ENCODE data around the gene FARS2. TPM values are rescaled to one million over a fixed set of nuclear protein-coding genes. Genes with fewer than 3 reads are reported as not detected.

The FARS2 gene
- total and polyA plus RNA-seq, 4 donors: 9.2 to 31.4 (median 19.4) TPM

DNA sequence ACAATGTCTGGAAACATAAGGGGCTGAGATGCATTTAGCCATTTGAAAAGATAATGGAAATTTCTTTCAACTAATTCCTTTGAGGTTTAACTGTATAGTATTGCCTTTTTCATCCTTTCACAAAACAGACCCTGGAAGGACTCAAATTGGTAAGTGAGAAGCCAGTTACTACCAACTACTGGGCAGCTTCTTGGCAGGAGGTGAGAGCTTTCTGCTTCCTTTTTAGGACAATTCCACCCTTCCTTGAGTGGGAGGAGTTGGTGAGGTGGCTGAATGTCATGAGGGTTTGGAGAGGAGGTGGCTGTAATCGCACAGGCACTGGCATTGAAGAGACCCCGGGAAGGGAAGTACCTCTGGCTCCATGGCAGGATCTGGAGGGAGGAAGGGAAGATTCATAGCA lies 404.4 kb downstream of the FARS2 start:
- no peak overlapping the region for H3K27ac ChIP-seq (ENCODE audit: low read depth in 1 of 2, low read length in 1 of 2)
- 89 to 90% methylated on average over 2 of the region's 2 CpGs for WGBS, 2 donors
- no peaks in the 10 kb centered on the region for H3K9me3 ChIP-seq (ENCODE audit: control insufficient read depth in 4 of 4, insufficient read depth in 3 of 4, low read length in 3 of 4)
- H3K4me1 ChIP-seq (ENCODE audit: control insufficient read depth in 5 of 5, insufficient read depth in 5 of 5, low read length in 5 of 5): peaks cover 0 to 2% (median 0%) of the 10 kb centered on the region in 5 donors
- H3K9ac ChIP-seq (ENCODE audit: insufficient read depth in 1 of 2, low read length in 2 of 2): no peak overlapping the region
- H3K36me3 ChIP-seq (ENCODE audit: control insufficient read depth in 4 of 4, insufficient read depth in 4 of 4, low read length in 4 of 4): no peaks in the 10 kb centered on the region
- H3K27me3 ChIP-seq (ENCODE audit: control insufficient read depth in 3 of 3, insufficient read depth in 3 of 3, low read length in 2 of 3): no peaks in the 10 kb centered on the region
- TF ChIP-seq, protein P1, sequence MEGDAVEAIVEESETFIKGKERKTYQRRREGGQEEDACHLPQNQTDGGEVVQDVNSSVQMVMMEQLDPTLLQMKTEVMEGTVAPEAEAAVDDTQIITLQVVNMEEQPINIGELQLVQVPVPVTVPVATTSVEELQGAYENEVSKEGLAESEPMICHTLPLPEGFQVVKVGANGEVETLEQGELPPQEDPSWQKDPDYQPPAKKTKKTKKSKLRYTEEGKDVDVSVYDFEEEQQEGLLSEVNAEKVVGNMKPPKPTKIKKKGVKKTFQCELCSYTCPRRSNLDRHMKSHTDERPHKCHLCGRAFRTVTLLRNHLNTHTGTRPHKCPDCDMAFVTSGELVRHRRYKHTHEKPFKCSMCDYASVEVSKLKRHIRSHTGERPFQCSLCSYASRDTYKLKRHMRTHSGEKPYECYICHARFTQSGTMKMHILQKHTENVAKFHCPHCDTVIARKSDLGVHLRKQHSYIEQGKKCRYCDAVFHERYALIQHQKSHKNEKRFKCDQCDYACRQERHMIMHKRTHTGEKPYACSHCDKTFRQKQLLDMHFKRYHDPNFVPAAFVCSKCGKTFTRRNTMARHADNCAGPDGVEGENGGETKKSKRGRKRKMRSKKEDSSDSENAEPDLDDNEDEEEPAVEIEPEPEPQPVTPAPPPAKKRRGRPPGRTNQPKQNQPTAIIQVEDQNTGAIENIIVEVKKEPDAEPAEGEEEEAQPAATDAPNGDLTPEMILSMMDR (IDR thresholded peaks at IDR 0.05; ENCODE audit: control extremely low read depth, extremely low read depth): no peak
- DNase-seq: no peak
- no peak overlapping the region for H3K4me3 ChIP-seq
- ATAC-seq (ENCODE audit: insufficient read depth, low FRiP score): no peak

DNA sequence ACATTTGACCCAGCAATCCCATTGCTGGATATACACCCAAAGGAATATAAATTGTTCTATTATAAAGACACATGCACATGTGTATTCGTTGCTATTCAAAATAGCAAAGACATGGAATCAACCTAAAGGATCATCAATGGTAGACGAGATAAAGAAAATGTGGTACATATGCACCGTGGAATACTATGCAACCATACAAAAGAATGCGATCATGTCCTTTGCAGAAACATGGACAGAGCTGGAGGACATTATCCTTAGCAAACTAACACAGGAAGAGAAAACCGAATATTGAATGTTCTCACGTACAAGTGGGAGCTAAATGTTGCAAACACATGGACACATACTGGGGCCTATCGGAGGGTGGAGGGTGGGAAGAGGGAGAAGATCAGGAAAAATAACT lies 405.4 kb downstream of the FARS2 start:
- H3K4me1 ChIP-seq (ENCODE audit: control insufficient read depth in 5 of 5, insufficient read depth in 5 of 5, low read length in 5 of 5): peaks cover 0 to 6% (median 4%) of the 10 kb centered on the region in 5 donors
- no peak for ATAC-seq (ENCODE audit: insufficient read depth, low FRiP score)
- no peak overlapping the region for H3K27ac ChIP-seq (ENCODE audit: low read depth in 1 of 2, low read length in 1 of 2)
- H3K9me3 ChIP-seq (ENCODE audit: control insufficient read depth in 4 of 4, insufficient read depth in 3 of 4, low read length in 3 of 4): no peaks in the 10 kb centered on the region
- DNase-seq: no peak
- H3K9ac ChIP-seq (ENCODE audit: insufficient read depth in 1 of 2, low read length in 2 of 2): no peak overlapping the region
- H3K4me3 ChIP-seq: no peak overlapping the region
- H3K27me3 ChIP-seq (ENCODE audit: control insufficient read depth in 3 of 3, insufficient read depth in 3 of 3, low read length in 2 of 3): no peaks in the 10 kb centered on the region
- TF ChIP-seq, protein P1 (IDR thresholded peaks at IDR 0.05; ENCODE audit: control extremely low read depth, extremely low read depth): no peak
- H3K36me3 ChIP-seq (ENCODE audit: control insufficient read depth in 4 of 4, insufficient read depth in 4 of 4, low read length in 4 of 4): no peaks in the 10 kb centered on the region
- WGBS, 2 donors: 83 to 98% methylated on average over 7 of the region's 7 CpGs

DNA sequence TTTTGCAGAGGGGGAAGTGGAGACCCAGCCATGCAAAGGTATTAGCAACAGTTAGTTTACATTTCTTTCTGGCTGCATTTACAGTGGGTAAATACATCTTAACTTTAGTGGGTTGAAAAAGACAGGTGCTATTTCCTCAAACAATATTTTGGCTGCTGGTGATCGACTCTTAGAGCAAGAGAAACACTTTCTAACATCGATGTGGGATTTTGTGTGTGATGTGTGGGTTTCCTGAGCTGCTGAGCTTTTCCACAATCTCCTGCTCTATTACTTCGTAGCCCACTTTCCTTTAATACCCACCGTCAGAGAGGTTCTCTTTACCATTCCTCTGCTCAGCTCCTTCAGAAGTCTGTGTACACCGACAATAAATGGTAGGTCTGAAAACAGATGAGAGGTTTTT lies 406.4 kb downstream of the FARS2 start:
- no peak overlapping the region for H3K4me3 ChIP-seq
- H3K27ac ChIP-seq (ENCODE audit: low read depth in 1 of 2, low read length in 1 of 2): no peak overlapping the region
- H3K27me3 ChIP-seq (ENCODE audit: control insufficient read depth in 3 of 3, insufficient read depth in 3 of 3, low read length in 2 of 3): no peaks in the 10 kb centered on the region
- H3K4me1 ChIP-seq (ENCODE audit: control insufficient read depth in 5 of 5, insufficient read depth in 5 of 5, low read length in 5 of 5): peaks cover 0 to 9% (median 6%) of the 10 kb centered on the region in 5 donors
- TF ChIP-seq, protein P1 (IDR thresholded peaks at IDR 0.05; ENCODE audit: control extremely low read depth, extremely low read depth): no peak
- H3K9ac ChIP-seq (ENCODE audit: insufficient read depth in 1 of 2, low read length in 2 of 2): no peak overlapping the region
- no peak for DNase-seq
- 47 to 62% methylated on average over 5 of the region's 5 CpGs for WGBS, 2 donors
- no peaks in the 10 kb centered on the region for H3K36me3 ChIP-seq (ENCODE audit: control insufficient read depth in 4 of 4, insufficient read depth in 4 of 4, low read length in 4 of 4)
- ATAC-seq (ENCODE audit: insufficient read depth, low FRiP score): no peak
- no peaks in the 10 kb centered on the region for H3K9me3 ChIP-seq (ENCODE audit: control insufficient read depth in 4 of 4, insufficient read depth in 3 of 4, low read length in 3 of 4)

DNA sequence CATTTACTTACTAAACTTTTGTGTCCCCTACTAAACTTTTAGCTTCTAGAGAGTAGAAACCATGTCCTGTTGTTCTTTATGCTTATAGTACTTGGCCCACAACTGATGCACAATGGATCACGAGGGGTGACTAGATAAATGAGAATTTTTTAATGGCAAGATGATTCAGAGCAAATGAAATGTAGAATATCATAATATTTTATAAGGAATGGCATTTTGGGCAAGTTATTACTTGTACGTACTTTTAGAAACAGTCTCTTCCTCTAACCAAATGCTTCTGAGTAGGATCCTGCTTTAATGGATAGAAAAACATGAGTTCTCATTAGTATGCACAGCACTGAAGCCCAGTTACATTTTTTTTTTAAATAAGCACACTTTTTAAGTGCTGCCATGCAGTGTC lies 409.1 kb downstream of the FARS2 start:
- 96% methylated on average over 2 of the region's 2 CpGs for WGBS, 2 donors
- H3K9ac ChIP-seq (ENCODE audit: insufficient read depth in 1 of 2, low read length in 2 of 2): no peak overlapping the region
- no peak for DNase-seq
- ATAC-seq (ENCODE audit: insufficient read depth, low FRiP score): no peak
- TF ChIP-seq, protein P1 (IDR thresholded peaks at IDR 0.05; ENCODE audit: control extremely low read depth, extremely low read depth): no peak
- no peaks in the 10 kb centered on the region for H3K36me3 ChIP-seq (ENCODE audit: control insufficient read depth in 4 of 4, insufficient read depth in 4 of 4, low read length in 4 of 4)
- no peak overlapping the region for H3K27ac ChIP-seq (ENCODE audit: low read depth in 1 of 2, low read length in 1 of 2)
- H3K4me3 ChIP-seq: no peak overlapping the region
- H3K9me3 ChIP-seq (ENCODE audit: control insufficient read depth in 4 of 4, insufficient read depth in 3 of 4, low read length in 3 of 4): no peaks in the 10 kb centered on the region
- H3K27me3 ChIP-seq (ENCODE audit: control insufficient read depth in 3 of 3, insufficient read depth in 3 of 3, low read length in 2 of 3): no peaks in the 10 kb centered on the region
- peaks cover 6 to 22% (median 9%) of the 10 kb centered on the region in 5 donors for H3K4me1 ChIP-seq (ENCODE audit: control insufficient read depth in 5 of 5, insufficient read depth in 5 of 5, low read length in 5 of 5)
